NOMO-1 treated with DMSO at 0.1 percent for 48 hours (cell line): ENCODE results near the gene CEP63.

Experiments
- DNase-seq: peaks from one replicate; lab custom pipeline; 2025; ENCODE audit not compliant: unreplicated experiment; lab: John Stamatoyannopoulos, UW

CEP63 gene

DNA sequence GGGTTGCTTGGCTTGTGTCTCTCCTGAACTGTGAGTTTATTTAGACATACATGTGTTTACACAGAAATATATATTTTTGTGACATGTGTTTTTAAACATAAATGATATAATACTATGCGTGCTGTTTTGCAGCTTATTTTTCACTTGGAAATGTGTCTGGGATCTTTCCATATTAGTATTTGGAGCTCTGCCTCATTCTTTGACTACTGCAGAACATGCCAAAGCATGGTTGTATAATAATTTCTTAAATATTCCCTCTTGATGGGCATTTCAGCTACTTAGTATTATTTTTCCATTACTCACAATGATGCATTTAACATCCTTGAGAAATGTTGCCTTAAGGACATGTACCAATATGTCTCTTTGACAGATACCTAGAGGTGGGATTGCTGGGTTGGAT is 19.5 kb upstream of the CEP63 start:
- DNase-seq = no peak

DNA sequence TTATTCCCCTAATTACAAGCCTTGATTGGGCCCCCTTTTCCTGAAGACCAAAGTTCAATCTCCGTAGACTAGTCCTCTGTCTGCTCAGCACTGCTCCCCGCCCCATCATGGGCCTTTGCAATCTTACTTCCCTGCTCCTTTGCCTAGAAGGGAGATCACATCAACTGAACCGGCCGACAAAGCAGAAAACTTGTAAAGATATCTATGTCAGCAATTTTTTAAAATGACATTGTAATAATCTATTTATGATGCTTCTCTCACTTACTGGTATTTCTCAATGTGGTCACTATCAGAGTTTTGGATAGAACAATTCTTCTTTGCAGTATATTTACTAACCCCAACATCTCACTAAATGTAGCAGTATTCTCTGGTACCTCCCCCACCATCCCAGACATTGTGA is 17.3 kb upstream of the CEP63 start:
- no peak for DNase-seq

DNA sequence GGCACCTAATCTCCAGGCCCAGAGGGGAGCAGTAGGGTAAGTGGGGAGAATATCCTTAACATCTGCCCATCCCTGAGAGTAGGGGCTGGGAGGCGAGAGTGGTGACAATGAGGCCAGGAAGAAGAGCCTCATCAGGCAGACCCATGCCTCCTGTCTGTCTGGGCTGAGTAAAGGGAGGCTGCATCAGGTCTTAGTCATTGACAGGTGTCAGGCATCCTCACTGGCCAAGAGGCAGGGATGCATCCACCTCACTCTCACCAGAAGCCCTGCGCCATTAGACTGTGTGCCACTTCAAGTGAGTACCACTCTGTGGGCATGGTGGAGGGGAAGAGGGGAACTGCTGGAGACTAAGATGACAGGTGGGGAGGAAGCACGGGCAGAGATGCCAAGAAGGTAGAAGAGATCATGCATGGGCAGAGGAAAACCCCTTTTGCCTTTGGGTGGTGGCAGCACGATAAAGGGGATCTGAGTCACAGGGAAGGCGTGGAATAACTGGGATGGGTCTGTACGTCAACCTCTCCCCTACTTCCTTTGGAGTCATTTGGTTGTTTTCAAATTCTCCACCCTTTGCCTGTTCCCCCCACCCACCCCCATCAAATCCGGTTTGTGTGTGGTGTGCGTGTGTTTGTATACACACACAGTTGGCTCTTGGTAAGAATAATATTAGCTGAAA is 14.2 kb upstream of the CEP63 start:
- no peak for DNase-seq

DNA sequence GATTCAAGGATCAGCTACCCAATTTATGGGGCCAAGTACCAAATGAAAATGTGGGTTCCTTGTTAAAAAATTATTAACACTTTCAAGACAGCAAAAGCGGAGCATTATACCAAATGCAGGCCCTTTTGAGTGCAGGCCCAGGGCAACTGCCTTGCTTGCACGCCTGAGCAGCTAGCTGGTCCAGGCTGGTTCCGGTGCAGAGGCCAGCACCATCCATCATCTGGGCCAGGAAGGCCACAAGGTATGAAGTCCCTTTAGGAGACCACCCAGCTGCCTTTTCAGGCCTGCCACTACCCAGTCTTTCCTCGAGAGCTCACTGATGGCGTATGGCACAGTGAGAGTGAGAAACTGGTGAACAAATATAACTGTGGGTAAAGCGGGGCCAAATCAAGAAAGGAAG is 13.0 kb upstream of the CEP63 start:
- DNase-seq = no peak

DNA sequence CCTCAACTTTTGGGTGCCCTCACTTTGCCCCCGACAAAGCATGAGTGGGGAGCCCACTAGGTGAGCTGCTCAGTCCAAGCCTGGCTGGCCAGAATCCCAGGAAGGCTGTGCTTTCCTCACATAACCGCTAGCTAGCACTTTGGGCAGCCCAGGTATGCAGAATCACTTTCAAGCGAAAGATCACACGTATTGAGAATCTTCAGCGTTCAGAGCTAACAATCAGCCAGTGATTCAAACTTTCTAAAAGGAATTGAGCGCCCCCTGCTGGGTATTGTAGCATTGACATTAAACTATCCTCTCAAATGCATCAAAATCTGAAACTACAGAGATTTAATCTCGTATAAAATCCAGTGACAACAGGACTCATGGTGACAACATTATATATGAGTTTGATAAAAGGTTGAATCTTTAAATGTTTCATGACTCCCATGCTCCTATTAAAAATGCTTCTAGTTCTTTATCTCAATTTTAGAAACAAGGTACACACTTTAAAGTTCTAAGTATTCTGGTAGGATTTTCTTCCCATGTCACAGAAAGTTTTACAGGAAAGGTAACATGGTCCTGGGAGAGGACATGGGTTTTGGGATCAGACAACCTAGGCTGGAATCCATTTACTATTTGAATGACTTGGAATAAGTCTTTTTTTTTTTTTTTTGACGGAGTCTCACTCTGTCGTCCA is 11.8 kb upstream of the CEP63 start:
- DNase-seq = peak; percentile 73

DNA sequence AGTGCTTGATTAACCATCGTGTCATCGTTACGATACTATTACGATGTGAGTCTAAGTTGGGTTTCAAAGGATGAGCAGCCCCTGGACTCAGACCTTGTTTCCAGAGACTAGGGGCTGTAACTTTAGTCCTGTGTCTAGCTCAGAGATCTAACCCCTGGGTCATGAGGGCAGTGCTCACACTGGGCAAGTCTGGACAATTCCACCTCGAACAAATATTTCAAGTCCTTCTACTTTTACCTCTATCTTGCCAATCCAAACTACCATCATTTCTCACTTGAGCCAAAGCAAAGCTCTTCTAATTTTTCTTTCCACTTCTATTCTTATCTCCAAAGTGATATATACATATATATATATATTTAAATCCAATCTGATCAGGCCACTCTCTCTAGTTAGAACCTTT is 10.9 kb upstream of the CEP63 start:
- DNase-seq = no peak

DNA sequence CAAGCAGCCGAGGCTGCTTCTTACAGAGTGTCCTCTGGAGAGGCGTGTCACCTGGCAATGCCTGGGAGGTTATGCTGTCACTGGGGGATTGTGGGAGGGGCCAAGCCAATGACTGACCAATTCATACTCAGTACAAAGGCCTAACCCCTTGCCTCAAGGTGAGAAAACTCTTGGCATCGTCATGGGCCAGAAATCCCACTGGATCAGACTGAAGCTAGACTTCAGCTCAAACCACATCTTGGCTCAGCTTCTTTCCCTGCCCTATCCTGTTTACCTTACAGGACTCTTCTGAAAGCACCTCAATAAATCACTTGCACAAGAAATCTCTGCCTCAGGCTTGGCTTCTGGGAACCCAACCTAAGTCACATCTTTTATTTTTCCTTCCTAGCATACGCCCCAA is 9.6 kb upstream of the CEP63 start:
- DNase-seq = no peak

DNA sequence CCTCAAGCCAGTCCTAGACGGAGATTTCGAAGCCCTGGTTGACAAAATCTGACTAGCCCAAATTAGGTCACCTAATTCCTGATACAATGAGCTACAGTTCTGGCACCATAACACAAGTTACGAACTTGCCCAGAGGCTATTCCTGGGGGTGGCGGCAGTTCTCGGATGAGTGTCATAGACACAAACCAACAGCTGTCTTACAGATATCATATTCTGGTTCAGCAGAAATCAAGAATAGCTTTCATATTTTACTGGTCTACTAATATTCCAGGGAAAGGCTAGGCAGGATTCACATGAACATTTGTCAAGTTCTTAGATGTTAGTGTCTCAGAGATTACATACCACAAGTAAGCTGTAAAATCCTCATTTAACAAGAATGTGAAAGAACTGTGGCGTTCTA is 8.9 kb upstream of the CEP63 start:
- DNase-seq = no peak

DNA sequence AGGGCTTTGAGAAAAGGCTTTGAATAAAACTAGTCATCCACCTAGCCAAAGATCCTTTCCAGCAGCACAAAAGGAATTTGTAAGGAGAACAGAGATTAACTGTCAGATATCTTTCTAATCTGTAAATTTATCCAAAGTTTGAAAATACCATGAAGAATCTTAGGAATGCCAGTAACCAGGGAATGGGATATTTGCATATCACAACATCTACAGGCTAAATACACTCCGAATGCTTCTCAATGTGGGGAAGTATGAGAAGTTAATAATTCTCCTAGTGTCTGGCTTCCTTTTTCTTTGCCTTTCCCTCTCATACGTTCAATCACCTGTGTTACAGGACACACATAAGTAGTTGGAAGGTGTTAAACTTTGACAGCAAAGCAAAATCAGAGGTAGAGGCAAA is 7.9 kb upstream of the CEP63 start:
- no peak for DNase-seq

DNA sequence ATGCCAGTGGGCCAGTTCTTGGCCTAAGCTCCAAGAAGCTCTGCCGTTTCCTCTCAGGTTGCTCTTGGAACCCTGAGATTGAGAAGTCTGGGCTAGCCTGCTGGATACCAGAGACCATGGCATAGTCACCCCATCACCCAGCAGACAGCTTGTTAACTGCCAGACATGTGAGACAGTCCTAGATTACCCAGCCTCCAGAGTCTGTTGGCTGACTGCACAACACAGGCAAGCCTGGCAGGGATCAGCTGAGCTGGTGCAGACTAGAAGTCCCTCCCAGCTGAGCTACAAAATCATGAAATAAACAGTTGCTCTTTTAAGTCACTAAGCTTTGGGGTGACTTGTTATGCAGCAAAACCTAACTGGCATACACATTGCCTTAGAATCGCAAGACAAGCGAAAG is 5.3 kb upstream of the CEP63 start:
- no peak for DNase-seq

DNA sequence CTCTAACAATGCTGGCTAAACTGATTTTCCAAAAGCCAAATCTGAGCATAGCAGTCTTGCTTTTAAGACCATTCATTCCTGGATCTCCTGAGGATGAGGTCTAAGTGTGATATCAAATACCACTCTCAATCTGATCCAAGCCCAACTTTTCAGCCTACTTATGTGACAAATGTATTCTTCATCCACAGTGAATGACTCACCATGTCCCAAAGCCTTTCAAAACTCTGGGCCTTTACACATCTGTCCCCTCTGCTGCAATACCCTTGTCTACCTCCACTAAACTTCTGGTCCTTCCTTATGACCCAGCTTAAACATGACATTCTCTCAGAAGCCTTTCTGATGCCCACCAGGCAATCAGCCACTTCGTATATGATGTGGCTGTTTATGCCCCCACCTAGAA is 4.7 kb upstream of the CEP63 start:
- DNase-seq = no peak

DNA sequence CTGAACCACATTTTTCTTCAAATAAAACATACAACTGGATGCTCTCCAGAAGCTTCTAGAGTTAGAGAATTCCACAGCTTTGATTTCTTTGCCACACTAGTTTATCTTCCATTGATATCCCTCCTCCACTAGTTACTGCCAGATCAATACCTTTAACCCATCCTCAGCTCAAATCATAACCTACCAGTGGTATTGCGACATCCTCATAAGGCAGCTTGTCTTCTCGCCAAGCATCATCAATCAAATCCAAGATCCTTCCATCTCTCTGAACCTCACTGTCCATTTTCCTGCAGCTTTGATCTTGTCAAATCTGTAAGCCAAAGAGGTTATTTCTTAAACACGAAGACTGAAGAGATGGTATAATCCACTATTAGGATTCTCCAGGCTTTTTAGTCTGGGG is 3.2 kb upstream of the CEP63 start:
- no peak for DNase-seq

DNA sequence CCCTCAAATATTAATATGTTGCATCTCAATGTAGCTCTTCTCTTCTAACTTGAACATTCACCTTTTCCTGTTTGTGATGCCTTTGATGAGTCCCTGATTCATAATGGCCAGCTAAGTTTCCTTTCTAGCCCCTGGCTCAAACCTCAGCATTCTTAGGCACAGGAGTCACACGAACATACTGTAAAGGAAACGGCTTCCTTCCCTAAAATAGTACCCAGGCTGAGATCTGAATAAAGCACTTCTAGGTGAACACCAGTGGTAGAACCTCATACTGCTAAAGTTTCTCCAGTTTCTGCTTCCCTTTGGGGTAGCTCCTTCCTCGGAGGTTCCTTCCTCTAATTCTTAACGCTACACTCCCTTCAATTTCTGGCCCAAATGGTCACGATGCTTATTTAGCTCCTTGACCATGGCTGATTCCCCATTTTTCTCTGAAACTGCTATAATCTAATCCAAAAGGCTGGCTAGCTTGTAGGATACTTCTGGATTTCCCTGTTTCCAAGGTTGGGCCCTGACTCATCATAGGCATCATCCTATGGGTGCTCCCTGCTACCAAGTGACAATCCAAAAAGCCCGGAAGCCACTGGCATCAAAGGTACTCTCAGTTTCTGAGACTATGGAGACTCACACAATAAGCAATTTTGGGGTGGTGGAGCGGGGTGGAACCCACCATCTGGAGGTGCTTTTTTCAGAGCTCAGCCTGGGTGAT is 2.5 kb upstream of the CEP63 start:
- peak; percentile 7 for DNase-seq

DNA sequence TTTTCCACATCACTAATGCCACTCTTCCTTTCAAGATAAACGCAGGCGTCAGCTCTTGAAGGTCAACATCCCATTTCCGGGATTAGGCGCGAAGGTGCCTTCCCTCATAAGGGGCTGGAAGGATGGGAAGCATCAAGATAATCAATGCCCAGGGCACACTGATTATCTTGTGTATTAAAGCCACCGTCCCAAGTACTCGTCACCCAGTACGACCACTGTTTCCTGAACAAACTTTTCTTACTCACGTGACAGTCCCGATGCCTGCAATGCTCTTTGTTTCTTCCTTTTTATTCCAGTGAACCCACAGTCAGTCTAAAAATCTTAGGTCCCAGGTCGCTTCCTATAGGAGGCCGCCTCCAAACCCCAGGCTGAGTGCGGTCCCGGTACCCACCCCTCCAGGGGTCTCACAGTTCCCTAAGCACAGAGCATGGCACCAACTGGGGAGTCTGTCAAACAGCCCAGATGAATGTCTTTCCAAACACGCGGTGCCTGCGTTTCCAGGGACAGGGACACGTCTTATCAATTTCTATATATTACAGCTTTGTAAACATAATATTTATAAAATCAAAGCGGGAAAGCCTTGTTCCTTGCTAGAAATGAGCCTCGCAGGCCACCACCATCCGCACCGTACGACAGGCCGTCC is 661 bp upstream of the CEP63 start:
- peak; percentile 56 for DNase-seq

DNA sequence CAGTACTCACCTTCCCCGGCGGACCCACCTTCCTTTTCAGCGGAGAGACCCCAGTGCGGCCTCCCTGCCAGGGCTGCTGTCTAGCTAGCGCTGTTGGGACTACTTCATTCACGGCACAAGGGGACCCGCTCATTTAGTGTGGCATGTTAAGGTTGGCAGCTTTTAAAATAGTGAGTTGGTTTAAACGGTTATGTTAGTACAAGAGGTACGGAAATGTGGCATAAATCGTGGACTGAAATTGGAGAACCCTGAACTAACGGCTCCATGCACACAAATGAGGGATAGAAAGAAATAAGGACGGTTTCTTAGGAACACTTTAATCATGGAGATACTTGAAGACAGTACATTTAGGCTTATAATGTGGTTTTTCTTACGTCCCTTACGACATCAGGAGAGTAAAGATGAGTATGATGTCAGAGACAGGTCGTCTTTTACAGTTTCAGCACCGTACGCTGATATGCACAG is 752 bp downstream of the CEP63 start:
- DNase-seq = peak; percentile 44

DNA sequence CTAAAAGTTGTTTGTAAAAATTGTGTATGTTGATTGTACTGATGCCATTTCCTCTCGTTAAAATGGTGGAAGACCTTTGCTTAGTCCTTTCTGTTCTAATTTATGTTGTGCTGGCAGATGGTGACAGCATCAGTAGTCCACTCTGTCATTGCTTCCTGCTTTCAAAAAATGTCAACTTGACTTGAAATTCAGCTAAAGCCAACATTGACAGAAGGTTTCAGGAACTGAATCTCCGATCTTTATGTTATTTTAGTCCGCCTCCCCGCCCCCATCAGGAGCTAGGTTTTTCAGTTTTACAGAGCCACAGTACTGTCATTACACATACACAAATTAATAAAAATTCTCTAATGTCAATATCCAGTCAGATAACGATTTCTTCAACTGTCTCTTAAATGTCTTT is 1.5 kb downstream of the CEP63 start:
- peak; percentile 97 for DNase-seq

DNA sequence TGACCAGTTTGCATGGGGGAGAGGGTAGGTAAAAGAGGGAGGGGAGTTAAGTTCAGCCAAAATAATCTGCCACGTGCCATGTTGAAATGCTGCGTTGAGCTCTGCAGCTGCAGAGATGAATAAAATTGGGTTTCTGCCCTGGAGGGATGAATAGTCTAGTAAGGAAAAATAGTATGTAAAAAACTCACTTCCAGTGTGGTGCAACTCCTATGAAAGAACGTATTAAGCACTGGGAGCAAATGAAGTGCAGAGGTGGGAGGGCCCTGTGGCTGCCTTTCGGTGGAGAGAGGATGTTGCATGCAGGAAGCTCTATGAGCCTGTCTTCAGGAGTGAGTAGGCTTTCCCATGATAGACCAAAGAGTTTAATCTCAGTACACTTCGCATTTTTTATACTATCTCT is 8.6 kb downstream of the CEP63 start:
- no peak for DNase-seq

DNA sequence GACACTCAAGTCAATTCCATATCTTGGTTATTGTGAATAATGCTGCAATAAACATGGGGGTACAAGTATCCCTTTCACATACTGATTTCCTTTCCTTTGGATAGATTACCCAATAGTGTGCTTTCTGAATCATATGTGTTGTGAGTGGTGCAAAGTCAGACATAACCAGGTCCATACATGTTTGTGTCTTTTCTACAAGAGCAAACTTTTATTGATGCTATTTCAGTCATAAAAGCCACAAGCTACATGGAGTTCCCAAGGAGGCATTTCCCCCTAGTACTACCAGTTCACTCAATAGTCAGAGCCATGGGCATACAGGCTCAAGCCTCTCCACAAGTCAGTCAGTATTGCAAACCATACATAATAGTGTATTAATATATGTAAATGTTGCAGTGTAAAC is 10.1 kb downstream of the CEP63 start:
- DNase-seq = no peak

DNA sequence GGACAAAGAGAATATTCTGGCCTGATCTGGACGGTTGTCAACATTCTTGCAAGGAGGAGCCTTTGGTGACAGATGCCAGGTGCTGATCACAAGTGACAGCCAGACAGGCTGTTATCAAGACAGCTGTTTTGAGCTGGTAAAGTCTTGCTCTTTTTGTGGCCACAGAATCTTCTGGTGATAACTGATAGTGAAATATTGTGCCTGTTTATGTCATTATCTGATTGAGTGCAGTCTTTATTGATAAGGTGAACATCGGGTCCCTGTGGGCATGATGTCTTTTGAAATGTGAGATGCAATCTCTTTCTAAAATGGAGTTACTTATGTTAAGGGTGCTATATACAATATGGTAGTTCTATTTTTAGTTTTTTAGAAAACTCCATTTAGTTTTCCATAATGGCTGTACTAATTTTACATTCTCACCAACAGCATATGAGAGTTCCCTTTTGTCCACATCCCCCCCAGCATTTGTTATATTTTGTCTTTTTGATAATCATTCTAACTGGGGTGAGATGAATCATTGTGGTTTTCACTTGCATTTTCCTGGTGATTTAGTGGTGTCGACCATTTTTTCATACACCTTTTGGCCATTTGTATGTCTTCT is 10.7 kb downstream of the CEP63 start:
- no peak for DNase-seq

DNA sequence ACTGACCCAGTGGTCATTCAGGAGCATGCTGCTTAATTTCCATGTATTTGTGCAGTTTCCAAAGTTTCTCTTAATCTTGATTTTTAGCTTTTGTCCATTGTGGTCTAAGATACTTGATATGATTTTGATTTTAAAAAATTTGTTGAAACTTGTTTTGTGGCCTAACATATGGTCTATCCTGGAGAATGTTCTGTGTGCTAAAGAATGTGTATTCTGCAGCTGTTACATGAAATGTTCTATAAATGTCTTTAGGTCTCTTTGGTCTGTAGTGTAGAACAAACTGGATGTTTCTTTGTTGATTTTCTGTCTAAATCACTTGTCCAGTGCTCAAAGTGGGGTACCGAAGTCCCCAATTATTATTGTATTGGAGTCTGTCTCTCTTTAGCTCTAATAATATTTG is 17.4 kb downstream of the CEP63 start:
- no peak for DNase-seq

DNA sequence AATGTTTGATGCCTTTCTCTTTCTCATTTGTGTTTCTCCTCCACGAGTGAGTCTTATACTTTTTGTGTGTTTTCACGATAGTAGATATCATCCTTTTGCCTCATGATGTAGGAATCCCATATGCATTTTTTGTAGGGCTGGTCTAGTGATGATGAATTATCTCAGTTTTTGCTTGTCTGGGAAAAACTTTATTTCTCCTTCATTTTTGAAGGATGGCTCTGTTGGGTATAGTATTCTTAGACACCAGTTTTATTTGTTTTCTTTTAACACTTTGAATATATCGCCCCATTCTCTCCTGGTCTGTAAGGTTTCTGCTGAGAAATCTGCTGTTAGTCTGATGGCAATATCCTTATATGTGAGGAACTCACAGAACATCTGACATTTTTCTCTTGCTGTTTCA is 18.3 kb downstream of the CEP63 start:
- DNase-seq = no peak

DNA sequence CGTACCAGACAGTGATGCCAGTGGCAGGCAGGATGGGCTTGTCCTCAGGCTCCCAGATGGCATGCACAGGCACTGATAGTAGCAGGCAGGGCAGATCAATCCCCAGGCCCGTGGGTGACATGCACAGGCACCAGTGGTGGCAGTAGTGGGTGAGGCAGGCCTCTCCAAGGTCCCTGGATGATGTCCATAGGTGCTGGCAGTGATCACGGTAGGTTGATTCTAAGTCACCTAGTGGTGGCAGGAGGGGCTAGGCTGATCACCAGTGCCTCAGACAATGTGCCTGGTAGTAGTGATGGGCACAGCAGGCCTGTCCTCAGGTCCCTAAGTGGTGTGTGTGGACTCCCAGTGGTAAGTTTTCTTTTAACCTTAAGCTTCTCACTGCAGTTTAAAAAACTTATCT is 19.6 kb downstream of the CEP63 start:
- DNase-seq = no peak
